GM18858 (cell line): ENCODE data around the gene QPRT.
"Not testable (repeated sequence)": the region's sequence is repeated elsewhere in the genome, so short reads cannot be mapped to it uniquely, and the experiment has no call there.

Experiments used
- ATAC-seq: cut with Tn5 transposase; IDR thresholded peaks from one replicate; pipeline ENCODE4 v1.9.1; 2021; ENCODE audit not compliant: unreplicated experiment

QPRT gene

DNA sequence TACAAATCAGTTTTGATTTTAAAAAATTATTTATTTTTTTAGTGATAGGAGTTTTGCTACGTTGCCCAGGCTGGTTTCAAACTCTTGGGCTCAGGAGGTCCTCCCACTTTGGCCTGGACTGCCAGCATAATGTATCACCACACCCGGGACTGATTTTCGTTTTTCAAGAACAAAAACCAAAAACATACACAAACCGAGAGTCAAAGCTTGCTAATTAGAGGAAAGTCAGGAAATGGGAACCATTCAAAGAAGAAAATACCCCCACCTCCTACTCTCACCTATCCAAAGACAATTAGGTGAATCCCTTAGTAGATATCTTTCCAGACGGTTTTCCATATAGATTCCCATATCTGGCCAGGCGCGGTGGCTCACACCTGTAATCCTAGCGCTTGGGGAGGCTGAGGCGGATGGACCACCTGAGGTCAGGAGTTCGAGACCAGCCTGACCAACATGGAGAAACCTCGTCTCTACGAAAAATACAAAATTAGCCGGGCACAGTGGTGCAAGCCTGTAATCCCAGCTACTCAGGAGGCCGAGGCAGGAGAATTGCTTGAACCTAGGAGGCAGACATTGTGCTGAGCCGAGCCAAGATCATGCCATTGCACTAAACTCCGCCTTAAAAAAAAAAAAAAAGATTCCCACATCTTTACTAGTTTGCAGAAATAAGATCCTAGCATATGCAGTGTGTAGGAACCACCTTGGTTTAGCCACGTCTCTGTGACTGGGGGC lies 16.8 kb upstream of the QPRT start:
- ATAC-seq = no peak

DNA sequence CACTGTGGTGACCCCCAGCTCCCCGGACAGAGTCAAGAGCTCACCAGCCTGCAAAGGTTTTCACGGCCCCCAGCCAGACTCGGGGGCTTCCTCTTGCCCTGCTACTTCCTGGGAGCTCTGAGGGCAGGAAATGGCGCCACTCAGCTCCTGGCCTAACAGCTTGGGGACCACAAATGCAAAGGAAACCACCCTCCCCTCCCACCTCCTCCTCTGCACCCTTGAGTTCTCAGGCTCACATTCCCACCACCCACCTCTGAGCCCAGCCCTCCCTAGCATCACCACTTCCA lies 16.3 kb upstream of the QPRT start:
- ATAC-seq = no peak

DNA sequence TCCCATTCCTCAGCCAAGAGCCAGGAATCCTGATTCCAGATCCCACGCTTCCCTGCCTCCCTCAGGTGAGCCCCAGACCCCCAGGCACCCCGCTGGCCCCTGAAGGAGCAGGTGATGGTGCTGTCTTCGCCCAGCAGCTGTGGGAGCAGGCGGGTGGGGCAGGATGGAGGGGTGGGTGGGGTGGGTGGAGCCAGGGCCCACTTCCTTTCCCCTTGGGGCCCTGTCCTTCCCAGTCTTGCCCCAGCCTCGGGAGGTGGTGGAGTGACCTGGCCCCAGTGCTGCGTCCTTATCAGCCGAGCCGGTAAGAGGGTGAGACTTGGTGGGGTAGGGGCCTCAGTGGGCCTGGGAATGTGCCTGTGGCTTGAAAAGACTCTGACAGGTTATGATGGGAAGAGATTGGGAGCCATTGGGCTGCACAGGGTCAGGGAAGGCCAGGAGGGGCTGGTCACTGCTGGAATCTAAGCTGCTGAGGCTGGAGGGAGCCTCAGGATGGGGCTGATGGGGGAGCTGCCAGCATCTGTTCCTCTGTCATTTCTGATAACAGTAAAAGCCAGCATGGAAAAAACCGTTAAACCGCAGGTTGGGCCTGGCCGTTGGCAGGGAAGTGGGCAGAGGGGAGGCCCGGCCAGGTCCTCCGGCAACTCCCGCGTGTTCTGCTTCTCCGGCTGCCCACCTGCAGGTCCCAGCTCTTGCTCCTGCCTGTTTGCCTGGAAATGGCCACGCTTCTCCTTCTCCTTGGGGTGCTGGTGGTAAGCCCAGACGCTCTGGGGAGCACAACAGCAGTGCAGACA lies 15.8 kb upstream of the QPRT start, which contains the start of gene SPN:
Gene SPN (plus strand): TSS at position 232 of the 791 bp plus-strand sequence. CDS start 482 bp downstream, at position 714.
- ATAC-seq = no peak

DNA sequence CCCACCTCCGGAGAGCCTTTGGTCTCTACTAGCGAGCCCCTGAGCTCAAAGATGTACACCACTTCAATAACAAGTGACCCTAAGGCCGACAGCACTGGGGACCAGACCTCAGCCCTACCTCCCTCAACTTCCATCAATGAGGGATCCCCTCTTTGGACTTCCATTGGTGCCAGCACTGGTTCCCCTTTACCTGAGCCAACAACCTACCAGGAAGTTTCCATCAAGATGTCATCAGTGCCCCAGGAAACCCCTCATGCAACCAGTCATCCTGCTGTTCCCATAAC lies 15.2 kb upstream of the QPRT start:
- no peak for ATAC-seq

DNA sequence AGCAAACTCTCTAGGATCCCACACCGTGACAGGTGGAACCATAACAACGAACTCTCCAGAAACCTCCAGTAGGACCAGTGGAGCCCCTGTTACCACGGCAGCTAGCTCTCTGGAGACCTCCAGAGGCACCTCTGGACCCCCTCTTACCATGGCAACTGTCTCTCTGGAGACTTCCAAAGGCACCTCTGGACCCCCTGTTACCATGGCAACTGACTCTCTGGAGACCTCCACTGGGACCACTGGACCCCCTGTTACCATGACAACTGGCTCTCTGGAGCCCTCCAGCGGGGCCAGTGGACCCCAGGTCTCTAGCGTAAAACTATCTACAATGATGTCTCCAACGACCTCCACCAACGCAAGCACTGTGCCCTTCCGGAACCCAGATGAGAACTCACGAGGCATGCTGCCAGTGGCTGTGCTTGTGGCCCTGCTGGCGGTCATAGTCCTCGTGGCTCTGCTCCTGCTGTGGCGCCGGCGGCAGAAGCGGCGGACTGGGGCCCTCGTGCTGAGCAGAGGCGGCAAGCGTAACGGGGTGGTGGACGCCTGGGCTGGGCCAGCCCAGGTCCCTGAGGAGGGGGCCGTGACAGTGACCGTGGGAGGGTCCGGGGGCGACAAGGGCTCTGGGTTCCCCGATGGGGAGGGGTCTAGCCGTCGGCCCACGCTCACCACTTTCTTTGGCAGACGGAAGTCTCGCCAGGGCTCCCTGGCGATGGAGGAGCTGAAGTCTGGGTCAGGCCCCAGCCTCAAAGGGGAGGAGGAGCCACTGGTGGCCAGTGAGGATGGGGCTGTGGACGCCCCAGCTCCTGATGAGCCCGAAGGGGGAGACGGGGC lies 14.7 kb upstream of the QPRT start:
- no peak for ATAC-seq

DNA sequence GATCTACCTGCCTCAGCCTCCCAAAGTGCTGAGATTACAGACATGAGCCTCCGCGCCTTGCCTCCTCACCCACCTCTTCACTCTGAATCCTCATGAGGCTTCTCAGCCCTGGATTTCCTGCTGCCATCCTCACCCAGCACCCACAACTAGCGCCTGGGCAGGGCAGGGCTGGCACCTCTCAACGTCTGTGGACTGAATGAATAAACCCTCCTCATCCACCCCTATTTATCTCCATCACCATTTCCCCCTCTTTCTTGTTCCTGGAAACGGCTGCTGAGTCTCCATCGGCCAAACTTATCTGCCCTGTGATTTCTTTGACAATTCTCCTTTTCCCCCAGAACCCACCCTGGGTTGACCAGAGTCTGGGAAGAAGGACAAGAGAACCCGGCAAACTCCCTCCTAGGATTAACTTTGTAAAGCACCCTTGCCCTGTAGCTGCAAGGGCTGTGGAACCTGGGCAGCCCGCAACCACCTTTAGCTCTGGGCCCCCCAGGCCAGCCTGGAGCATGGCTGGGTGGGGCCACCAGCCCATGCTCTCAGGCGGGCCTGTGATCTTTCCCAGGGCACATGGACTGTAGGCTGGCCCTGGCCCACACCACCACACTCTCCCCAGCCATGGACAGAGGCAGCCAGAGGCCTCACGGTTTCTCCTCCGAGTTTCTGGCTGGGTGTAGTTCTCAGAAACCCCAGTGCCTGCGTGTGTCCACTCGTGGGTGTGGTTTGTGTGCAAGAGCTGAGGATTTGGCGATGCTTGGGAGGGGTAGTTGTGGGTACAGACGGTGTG lies 13.5 kb upstream of the QPRT start:
- no peak for ATAC-seq

DNA sequence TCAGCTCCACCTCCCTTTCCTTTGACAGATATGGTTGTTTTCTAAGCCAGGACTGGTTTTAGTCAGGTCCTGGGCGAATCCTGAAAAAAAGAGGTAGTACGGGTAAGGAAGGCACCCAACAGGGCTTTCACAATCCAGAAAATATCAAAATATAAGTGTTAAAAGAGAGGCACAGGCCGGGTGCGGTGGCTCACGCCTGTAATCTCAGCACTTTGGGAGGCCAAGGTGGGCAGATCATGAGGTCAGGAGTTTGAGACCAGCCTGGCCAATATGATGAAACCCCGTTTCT lies 11.7 kb upstream of the QPRT start:
- ATAC-seq = not testable (repeated sequence)

DNA sequence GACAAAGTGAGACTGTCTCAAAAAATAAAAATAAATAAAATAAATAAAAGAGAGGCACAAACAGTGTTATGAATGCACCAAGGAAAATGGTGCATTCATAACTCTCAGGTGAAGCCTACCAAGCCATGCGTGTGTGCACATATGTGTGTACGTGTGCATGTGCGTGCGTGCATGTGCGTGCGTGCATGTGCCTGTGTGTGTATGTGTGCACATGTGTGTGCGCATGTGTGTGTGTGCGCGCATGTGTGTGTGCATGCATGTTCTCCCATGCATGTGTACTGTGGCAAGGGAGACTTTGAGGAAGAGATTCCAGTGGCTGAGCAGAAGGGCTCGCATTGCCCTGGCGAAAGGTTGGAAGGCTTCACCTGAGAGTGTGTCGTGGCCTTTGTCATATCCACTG lies 11.2 kb upstream of the QPRT start:
- no peak for ATAC-seq

DNA sequence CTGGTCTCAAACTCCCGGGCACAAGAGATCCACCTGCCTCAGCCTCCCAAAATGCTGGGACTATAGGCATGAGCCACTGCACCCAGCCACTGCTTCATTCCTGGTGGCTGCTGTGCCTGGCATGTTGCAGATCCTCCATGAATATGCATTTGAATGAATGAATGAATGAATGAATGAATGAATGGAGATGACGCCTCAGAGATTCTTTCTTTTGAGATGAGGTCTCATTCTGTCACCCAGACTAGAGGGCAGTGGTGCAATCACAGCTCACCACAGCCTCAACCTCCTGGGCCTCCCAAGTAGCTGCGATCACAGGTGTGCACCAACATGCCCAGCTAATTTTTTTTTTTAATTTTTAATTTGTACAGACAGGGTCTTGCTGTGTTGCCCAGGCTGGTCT lies 10.7 kb upstream of the QPRT start:
- no peak for ATAC-seq

DNA sequence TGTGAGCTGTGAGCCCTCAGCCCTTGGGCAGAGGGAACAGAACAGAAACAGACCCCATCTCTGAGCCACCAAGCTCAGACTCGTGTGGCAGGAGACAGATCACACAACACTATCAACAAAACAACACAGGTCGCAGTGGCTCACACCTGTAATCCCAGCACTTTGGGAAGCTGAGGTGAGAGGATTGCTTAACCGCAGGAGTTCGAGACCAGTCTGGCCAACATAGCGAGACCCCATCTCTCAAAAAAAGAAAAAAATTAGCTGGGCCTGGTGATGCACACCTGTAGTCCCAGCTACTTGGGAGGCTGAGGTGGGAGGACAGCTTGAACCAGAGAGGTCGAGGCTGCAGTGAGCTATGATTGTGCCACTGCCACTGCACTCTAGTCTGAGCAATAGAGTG lies 5.5 kb upstream of the QPRT start:
- no peak for ATAC-seq

DNA sequence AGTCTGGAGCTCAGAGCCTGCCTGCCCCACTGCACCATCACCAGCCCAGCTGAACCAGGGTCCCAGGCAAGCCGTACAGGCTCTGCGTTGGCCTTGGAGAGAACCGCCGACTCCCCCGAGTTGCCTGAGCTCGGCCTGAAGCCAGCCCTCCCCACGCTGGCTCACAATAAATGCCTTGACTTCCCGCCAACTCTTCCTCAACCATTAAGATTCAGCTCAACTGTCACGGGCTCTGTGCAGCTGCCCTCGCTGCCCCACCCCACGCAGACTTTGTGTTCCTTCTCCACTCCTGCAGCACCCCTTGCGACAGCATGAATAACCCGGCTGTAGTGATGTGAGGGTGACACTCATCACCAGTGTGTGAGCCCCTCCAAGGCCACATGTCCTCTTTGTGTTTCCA lies 4.8 kb upstream of the QPRT start:
- no peak for ATAC-seq

DNA sequence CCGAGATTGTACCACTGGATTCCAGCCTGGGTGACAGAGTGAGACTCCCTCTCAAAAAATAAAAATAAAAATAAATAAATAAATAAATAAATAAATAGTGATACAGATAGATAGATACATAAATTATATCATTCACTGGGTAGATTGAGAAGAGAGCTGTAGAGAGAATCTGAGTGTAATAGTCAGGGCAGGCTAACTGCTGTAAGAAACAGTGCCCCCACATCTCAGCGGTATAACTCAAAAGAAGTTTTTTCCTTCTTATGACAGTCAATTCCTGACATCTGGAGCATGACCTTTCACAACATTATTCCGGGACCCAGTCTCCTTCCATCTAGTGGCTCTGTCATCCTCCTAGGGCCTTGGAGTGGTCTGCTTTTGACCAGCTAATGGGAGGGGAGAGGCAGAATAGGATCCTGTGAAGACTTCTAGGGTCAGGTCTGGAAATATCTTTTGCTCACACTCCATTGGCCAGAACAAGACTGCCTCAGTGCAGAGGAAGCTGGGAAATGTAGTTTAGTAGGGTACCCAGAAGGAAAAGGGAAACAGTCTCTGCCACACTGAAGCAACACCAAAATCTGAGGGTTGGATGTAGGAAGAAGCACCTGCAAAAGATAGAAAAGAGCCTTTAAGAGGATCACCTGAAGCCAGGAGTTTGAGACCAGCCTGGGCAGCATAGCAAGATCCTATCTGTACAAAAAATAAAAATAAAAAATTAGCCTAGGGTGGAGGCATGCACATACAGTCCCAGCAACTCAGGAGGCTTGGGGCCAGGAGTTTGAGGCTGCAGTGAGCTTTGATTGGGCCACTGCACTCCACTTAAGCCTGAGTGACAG lies 3.0 kb upstream of the QPRT start:
- no peak for ATAC-seq

DNA sequence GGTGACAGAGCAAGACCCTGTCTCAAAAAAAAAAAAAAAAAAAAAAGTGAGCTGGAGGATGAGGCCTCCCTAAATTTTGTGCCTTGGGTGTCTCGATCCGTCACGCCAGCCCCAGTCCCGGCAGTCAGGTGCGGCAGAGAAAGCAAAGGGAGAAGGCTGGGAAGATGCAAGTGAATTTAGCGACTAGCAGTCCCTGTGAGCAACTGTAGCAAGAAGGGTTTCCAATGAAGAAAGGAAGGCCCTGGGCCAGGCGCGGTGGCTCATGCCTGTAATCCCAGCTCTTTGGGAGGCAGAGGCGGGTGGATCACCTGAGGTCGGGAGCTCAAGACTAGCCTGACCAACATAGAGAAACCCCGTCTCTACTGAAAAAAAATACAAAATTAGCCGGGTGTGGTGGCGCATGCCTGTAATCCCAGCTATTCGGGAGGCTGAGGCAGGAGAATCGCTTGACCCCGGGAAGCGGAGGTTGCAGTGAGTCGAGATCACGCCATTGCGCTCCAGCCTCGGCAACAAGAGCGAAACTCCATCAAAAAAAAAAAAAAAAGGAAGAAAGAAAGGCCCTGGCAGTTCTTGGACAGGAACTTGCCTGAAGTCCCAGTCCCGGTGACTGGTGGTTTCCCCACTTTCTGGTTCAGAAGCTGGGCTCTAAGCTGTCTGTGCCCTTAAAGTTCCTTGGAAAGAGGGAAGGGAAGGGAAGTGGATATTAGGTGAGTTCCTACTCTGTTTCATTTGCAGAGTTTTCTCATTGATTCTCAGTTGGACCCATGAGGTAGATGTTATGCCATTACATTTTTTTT lies 1.8 kb upstream of the QPRT start:
- ATAC-seq = no peak

DNA sequence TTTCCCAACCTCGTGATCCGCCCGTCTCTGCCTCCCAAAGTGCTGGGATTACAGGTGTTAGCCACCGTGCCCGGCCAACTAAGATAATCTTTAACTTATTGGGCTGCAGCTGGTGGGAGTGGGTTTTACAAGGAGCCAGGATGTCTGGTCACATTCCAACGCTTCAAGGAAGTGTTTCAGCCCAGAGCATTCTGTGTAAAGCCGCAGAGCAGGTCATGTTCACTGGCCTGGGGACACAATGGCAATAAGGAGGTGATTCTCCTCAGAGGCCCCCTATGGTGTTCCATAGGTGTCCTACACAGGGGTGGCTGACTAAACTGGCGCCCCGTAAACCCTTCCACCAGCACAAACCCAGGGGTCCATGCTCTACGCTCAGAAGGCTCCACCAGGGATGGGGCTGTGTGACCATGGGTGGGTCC lies 1.2 kb downstream of the QPRT start:
- no peak for ATAC-seq

DNA sequence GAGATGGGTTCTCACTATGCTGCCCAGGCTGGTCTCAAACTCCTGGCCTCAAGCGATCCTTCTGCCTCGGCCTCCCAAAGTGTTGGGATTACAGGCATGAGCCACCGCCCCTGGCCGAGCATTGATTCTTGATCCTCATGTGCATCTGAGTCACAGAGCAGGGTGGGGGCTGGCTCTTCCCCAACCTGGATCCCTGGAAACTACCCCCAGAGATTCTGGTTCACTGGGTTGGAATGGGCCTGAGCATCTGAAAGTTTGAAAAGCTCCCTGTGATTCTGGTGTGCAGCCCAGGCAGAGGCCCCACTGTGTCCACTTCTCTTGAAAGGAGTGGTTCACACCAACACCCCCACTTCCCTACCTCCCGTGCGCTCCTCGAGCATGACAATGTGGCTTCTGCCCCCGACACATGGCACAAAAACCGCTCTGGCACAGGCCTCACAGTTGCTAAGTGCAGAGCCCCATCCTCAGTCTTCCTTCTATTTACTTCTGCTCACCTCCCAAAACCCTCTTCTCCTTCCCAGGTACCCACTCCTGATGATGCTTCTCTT lies 4.6 kb downstream of the QPRT start:
- no peak for ATAC-seq

DNA sequence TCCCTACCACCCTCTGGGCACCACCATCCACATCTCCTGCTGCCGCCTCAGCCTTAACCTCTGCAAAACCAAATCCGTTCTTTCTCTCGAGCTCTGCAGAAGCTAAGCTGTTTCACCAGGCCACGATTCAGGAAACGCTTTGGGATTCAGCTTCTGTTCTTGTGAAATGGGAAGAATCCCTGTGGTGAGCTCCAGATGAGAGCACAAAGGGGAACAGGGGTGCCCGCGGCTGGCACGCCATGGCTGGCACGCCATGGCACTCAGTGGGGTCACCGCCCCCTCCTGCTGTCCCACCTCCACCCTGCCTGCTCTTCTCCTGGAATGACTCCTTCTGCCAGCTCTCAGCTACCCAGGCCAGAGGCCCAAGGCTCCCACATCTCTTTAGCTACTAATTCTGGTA lies 5.7 kb downstream of the QPRT start:
- ATAC-seq = no peak

DNA sequence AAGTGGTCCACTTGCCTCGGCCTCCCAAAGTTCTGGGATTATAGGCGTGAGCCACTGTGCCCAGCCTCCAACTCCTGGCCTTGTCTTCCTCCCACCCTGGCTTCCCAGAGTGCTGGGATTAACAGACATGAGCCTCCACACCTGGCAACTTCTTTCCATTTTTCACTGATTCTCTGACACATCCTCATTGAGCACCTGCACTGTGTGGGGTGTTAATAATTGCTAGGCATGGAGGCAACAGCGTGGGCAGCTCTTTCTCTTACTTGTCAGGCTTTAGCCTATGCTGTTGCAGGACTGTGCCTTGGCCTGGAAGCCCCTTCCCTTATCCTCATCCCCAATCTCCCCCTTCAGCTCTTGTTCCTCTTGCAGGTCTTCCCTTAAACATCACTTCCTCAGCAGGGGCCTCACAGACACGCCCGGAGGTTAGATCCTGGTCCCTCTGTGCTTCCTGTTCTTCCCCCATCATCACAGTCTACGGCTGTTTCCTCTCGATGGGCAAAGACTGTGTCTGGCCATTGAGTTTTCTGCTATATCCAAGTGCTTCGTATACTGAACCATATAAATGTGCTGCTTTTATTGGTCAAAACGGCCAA lies 7.9 kb downstream of the QPRT start:
- no peak for ATAC-seq

DNA sequence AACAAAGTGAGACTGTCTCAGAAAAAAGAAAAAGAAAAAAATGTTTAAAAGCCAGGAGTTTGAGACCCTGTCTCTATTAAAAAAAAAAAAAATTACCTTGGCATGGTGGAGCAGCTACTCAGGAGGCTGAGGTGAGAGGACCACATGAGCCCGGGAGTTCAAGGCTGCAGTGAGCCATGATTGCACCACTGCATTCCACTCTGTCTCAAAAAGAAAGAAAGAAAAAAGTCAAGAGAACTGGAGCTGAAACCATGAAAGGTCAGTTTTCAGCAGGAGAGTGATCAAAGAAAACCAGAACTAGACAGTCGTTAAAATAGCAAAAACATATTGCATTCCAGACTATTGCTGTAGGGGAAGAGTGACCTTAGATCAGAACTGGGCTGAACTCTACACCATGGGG lies 8.8 kb downstream of the QPRT start:
- ATAC-seq = no peak

DNA sequence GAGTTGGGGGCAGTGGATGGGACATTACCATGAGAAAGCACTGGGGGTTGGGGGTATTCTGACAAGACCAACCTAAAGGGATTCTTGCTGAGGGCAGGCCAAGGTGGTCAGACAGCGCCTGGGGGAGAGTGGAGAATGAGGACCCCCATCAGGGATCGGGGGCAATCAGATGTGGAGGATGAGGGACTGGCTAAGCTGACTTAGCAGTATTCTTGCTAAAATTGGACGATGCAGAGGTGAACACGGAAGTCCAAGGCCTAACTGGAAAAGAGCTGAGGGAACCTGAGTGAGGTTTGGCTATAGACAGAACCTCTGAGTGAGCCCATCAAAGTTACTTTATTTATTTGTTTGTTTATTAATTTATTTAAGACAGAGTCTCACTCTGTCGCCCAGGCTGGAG lies 9.2 kb downstream of the QPRT start:
- no peak for ATAC-seq
